GM18502 (cell line): ENCODE data around the gene AKAP14.
"Not testable (repeated sequence)": the region's sequence is repeated elsewhere in the genome, so short reads cannot be mapped to it uniquely, and the experiment has no call there.

ENCODE experiments used
- ATAC-seq: cut with Tn5 transposase; IDR thresholded peaks from one replicate; pipeline ENCODE4 v1.9.1; 2021; ENCODE audit warnings: mild to moderate bottlenecking; ENCODE audit not compliant: unreplicated experiment, poor library complexity

AKAP14 gene

DNA sequence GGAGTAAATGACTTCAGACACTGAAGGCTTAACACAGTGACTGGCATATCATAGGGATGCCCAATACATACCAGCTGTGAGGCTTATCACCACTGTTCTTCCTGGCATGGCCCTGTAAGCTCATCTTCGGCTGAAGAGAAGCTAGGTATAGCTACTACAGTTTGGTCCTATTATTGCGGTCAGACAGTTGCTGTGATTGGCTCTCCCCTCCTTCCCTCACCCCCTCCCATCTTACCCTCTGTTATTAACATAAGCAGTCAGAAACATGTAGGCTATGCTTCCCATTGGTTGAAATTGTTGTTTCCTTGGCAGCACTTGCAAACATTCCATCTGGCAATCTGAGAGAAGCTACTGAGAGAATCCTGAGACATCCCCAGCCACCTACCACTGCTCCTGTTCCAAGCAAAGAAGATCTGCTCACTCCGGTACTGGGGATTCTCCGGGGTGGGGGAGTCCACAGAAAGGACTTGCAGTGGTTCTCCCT, at the start of gene AKAP14:
Gene AKAP14 (plus strand): TSS at position 51 of the 484 bp plus-strand sequence. CDS start 7,331 bp downstream, outside the sequence.
- no peak for ATAC-seq

DNA sequence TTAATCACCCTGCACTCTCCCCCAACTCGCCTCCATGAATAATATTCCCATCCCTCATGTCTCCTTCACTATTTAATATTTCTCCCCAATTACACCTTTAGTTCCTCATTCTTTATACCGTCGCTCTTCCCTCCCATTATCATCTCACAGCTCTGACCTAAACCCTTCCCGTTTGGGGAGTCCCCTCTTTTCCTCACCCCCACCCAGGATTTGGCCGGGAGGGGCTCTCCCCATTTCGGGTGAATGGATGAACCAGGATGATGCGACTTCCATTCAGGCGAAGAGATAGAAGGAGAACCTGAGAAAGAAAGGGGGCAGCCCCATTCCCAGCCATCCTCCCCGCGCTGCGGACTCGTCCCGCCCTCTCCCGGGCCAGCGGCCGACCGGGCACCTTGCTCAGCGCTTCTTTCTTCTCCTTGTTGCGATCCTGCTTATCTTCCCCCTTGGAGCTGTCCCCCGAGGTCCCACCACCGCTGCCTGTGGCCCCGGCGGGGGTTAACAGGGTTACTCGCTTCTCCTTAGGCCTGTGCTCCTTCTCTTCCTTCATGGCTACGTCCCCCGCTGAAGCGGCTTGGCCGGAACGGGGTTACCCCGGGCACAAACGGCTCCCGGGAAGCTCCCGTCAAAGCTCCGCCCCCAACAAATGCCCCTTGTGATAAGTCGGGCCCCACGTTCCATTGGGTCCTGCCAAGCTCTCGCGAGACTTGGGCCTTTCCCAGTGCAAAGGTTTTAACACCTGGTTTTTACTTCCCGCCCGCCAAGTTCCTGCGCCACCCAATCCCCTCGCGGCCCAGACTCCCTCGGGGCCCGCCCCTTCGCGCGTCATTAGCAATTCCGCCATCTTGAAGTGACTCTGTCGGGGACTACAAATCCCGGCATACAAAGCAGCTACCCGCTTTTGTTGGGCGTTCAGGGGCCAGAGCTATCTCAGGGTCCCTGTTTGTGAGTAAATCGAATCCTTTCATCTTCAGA, 43.0 kb upstream of the AKAP14 start, which contains the start of gene UPF3B:
Gene UPF3B (minus strand): TSS at position 582 of the 972 bp plus-strand sequence. CDS start 35 bp downstream, at position 547.
- peak; percentile 95 for ATAC-seq

DNA sequence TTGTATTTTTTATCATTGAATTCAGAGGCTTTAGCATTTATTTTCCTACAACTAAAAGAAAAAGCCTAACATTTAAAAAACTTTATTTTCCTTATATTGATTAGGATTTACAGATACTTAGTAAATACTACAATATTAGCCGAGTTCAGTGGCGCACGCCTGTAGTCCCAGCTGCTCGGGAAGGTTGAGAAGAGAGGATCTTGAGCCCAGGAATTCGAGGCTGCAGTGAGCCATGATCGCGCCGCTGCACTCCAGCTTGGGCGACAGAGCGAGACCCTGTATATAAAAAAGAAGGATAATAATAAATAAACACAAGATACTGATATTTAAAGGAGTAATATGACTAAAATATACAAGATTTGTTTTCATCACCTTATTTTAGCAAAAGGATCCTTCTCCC, 42.2 kb upstream of the AKAP14 start:
- ATAC-seq = no peak

DNA sequence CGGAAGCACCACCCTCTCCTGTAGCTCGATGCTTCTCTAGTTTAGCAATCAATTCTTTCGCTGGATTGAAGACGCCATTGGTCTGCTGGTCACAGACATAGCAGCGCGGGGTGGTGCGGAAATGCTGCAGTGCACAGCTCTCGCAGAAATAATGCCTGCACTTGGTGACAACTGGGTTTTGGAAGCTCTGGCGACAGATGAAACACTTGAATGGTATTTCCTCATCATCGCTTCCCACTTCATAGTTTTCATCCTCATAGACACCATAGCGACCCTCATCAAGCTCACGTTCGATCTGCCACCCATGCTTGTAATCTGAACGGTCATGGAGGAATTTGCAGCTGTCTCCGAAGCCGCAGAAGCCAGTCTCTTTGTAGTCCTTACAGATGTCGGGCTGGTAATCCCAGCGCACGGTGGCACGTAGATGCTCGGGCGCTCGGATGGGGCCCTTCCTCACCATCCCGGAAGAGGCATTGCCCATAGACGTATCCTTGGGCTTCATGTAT, 25.0 kb upstream of the AKAP14 start:
- peak; percentile 26 for ATAC-seq

DNA sequence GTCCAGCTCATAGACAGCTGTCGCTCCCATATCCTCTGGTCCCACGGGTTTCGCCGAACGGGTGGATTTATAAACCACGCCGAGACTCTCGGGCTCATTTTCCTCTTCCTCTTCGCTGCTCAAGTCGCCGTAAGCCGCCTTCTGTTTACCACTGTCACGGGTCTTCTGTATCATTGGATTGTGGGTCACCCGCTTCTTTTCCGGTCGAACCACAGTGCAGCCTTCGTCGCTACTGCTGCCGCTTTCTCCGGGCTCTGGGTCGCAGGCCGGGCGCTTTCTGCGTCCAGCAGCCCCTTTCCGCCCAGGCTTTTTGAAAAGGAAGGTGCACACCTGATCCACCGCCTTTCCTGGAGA, 24.5 kb upstream of the AKAP14 start:
- peak; percentile 41 for ATAC-seq

DNA sequence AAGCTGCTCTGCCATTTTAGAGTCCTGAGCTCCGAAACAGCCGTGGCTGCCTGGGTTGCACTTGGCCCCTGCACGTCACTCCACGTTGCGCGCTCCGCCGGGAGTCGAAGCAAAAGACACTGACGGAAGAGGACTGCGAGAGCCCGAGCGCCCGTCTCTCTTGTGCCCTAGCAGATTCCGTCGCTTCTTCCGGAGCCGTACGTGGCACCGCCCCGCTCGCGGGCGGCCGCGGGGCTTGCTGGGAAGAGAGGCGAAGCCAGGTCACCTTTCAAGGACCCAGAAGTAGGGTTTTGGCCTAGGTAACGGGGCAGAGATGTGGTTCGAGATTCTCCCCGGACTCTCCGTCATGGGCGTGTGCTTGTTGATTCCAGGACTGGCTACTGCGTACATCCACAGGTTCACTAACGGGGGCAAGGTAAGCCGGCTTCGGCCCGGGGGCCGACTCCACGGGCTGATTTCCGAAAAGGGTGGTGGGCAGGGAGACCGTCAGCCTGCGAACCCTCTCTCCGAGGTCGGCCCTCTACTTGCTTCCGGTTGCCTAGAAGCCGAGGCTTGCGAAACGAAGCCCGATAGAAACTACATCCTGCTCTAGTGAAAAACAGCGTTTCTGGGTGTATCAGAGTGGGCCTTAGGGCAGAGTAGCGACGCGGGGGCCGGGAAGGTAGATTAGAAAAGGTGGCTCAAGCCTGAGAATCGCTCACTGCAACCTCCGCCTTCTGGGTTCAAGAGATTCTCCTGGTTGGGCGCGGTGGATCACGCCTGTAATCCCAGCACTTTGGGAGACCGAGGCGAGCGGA, 23.9 kb upstream of the AKAP14 start, which contains the start of the genes NDUFA1 and RNF113A:
Gene NDUFA1 (plus strand): TSS at position 234 of the 797 bp plus-strand sequence. CDS start 80 bp downstream, at position 314.
Gene RNF113A (minus strand): TSS at position 135 of the 797 bp plus-strand sequence. CDS start 120 bp downstream, at position 15.
- peak; percentile 90 for ATAC-seq

DNA sequence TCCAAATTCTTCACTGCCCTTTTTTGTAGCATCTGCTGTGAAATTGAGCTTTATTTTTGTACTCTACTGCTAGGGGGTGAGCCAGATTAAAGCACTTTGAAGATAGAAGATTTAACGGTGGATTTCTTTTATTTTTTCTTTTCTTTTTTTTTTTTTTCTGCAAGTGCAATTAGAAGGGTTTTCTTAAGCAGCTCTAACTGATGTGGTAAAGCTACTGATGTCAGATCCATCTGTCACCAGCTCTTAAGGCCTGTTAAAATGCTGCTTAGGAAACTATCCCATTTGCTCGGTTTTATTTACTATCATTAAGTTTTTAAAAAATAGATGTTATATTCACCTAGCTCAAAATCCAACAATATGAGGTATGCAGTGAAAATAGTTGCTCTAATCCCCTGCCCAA, 17.0 kb upstream of the AKAP14 start:
- ATAC-seq = no peak

DNA sequence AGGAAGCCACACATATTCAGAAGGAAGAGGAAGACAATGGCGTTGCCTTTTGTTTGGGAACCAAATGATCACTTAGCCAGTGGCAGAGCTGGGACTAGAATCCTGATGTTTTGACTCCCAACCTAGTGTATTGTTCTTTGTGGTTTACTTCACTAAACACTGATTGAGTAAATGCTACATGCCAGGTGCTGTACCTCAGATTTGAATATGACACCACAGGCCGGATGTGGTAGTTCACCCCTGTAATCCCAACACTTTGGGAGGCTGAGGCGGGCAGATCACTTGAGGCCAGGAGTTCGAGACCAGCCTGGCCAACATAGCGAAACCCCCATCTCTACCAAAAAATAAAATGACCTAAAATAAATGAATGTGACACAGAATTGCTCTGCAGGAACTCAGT, 15.6 kb upstream of the AKAP14 start:
- no peak for ATAC-seq

DNA sequence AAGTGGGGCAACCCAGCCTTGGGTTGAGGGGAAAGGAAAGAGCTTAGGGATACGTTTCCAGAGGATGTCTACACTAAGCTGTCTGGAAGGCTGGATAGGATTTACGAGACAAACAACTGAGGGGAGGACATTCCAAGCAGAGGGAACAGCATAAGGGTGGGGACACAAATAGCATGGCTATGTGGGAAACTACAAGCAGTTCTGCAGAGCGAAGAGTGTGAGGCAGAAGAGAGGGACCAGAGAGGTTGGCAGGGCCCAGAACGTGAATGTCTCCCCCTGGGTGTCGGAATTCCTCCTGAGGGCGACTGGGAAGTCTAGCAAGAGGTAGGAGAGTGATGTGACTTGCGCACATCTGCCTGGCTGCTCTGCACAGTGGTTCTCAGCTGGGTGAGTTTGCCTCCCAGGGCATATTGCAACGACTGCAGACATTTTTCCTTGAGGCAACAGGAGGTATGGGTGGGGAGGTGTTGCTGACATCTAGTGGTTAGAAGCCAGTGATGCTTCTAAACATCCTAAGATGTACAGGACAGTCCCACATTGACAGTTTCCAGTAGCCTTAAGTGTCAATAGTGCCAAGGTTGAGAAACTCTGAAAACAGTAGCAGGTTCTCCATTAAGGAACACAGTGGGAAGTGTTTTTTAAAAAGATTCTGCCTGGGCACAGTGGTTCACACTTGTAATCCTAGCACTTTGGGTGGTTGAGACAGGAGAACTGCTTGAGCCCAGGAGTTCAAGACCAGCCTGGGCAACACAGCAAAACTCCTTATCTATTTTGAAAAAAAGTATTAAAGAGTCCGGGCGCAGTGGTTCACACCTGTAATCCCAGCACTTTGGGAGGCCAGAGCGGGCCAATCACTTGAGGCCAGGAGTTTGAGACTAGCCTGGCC, 14.9 kb upstream of the AKAP14 start:
- ATAC-seq = peak; percentile 90

DNA sequence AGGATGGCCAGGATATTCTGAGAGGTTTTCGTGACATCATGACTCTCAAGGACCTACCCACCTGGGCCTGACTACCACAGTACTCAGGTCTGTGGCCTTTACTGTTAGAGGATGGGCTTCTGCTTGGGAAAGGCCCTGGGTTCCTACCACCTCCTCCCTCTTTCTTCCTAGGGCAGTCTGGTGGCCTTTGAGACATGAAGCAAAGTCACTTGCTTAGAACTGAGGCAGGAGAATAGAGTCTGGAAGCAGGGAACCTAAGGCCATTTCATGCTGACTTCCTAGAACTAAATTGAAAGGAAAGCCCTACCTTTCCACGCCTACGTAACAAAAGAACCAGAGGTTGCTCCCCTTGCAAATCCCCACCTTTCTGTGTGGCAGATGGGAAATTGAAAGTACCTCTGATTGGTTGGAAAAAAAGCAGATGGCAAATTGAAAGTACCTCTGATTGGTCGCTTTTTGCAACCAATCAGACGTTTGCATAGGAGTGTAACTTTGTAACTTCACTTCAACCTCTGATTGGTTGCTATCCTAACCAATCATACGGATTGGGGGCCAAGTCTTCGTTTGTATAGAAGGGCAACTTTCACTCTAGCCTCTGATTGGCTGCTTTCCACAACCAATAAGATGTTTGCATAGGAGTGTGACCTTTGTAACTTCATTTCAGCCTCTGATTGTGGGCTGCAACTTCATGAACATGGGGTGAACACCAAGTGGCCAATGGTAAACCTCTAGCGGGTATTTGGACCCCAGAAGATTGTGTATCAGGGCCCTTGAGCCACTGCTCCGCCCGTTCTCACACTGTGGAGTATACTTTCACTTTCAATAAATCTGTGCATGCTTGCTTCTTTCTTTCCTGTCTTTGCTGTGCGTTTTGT, 9.9 kb upstream of the AKAP14 start:
- no peak for ATAC-seq

DNA sequence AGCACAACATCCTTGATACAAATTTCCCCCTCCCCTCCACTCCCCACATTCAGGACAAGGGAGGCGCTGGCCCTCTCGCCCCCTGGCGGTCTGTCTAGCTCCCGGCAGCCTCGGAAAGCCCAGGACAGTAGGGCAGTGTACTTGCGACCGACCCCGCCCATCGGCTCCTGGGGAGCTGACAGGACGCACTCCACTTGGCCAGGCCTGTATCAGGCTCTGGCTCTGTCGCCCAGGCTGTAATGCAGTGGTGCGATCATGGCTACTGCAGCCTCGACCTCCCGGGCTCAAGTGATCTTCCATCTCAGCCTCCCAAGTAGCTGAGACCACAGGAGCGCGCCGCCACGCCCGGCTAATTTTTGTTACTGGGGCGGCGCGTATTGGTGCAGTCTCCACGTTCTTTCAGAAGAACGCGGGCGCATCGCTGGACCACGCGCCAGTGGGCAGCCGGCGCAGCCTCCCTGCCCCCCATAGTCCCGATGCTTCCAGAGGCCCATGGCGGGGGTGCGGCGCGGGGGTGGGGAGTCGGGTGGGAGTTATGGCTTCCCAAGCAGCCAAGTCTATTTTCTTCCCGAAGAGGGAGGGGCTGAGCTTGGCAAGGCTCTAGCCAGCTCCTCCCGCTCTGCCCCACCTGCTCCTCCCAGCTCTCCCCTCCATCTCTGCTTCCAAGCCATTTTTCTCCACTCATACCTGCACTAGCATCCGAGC, 7.8 kb upstream of the AKAP14 start:
- peak; percentile 96 for ATAC-seq

DNA sequence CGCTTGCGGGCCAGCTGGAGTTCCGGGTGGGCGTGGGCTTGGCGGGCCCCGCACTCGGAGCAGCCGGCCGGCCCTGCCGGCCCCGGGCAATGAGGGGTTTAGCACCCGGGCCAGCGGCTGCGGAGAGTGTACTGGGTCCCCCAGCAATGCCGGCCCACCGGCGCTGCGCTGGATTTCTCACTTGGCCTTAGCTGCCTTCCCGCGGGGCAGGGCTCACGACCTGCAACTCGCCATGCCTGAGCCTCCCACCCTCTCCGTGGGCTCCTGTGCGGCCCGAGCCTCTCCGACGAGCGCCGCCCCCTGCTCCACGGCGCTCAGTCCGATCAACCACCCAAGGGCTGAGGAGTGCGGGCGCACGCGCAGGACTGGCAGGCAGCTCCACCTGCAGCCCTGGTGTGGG, 5.1 kb upstream of the AKAP14 start:
- not testable (repeated sequence) for ATAC-seq

DNA sequence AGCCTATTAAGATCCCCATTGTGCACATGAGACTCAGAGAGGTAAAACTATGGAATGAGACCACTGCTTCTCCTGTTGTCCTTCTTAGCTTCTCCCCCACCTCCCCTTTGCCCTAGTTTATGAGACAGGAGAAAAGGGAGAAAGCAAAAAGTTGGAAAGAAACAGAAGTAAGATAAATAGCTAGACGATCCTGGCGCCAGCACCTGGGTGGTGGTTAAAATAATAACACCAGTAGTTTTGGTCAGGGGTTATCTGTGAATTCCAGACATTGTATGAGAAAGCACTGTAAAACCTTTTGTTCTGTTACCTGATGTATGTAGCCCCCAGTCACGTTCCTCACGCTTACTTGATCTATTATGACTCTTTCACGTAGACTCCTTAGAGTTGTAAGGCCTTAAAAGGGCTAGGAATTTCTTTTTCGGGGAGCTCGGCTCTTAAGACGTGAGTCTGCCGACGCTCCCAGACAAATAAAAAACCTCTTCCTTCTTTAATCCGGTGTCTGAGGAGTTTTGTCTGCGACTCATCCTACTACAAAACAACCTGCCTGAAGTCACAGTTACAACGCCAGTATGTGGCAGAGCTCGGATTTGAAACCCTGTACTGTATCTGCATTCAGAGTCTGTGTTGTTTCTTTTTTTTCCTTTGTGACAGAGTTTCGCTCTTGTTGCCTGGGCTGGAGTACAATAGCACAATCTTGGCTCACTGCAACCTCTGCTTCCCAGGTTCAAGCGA, 3.6 kb upstream of the AKAP14 start:
- ATAC-seq = not testable (repeated sequence)

DNA sequence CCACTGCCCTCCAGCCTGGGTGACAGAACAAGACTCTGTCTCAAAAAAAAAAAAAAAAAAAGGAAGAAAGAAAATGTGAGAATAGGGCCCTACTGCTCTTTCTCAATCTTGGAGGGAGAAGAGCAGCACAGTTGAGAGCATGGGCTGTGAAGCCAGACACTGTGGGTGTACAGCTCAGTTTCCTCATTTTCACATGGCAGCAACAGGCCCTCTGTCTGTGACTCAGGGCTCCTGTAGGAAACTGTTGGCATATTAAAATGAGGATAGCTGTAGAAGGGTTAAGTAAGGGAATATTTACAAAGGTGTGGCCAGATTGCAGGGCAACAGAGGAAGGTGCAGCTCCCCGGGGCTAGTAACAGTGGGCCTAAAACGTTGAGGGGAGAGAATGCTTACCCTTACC, 3.4 kb downstream of the AKAP14 start:
- no peak for ATAC-seq

DNA sequence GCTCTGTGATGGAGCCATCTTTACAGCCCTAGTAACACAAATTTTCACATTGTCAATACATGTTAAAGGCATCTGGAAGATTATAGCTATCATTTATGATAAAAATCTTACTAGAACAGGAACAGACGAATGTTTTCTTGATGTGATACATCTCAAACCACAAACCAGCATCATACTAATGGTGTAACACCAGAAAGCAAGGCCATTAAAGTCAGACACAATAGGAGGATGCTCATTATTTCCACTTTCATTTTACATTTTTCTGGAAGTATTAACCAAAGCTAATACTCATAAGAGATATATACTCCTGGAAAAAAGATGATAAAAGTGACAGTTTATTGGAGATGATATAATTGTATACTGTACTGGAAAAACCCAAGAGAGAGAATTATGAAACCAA, 5.3 kb downstream of the AKAP14 start:
- ATAC-seq = no peak

DNA sequence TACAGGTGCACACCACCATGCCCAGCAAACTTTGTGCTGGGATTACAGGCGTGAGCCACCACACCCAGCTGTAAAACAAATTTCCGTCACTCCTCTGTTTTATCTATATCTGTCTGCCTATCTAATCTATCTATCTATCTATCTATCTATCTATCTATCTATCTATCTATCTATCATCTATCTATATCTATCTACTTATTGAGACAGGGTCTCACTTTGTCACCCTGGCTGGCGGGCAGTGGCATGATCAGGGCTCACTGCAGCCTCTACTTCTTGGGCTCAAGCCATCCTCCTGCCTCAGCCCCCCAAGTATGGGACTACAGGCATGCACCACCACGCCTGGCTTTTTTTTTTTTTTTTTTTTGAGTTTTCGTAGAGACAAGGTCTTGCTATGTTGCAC, 20.6 kb downstream of the AKAP14 start:
- no peak for ATAC-seq

DNA sequence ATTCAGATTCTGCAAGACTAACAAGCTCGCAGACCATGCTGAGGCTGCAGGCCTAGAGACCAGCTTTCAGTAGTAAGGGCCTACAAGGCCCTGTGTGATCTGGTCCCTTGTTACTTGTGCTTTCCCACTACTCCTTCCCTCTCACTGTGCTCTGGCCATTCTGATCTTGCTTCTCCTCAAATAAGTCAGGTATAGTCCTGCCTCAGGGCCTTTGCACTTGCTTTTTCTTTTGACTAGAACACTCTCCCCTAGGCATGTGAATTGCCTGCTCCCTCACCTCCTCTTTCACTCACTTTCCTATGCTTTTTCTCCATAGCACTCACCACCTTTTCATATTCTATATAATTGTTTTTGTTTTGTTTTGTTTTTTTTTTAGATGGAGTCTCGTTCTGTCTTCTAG, 22.2 kb downstream of the AKAP14 start:
- no peak for ATAC-seq
